Caco-2 (cell line): Measurements from ENCODE around the gene CFAP251. TPM values are rescaled to one million over a fixed set of nuclear protein-coding genes. Genes with fewer than 3 reads are reported as not detected.
A peak's percentile ranks its signal among the peaks of the same experiment; 100 is the strongest.

Experiments used
- BruUV-seq: library from RNA; stranded (reverse); fragments of 400-500 nt; replicated peaks from 2 replicates; lab custom pipeline; 2021; lab: Mats Ljungman, UMichigan
- CTCF ChIA-PET: fragments of 300-600 bp; sonication (Branson Sonifier 250); formaldehyde crosslinking; loops from one replicate; lab custom pipeline; 2022; ENCODE audit warnings: antibody characterized with exemption; lab: Charles Lee
- POLR2A ChIA-PET: fragments of 300-600 bp; sonication (Branson Sonifier 250); formaldehyde crosslinking; loops from one replicate; lab custom pipeline; 2022; ENCODE audit warnings: antibody characterized with exemption; lab: Charles Lee
- DNase-seq, 2 experiments: peaks; one replicate each; pipeline versions ENCODE4 v3.0.0 to v3.0.0-alpha.2; 2020 to 2022
- H3K27me3 ChIP-seq: replicated peaks from 2 replicates; pipeline ENCODE4 v1.6.0; 2011; ENCODE audit warnings: low read length; ENCODE audit not compliant: control insufficient read depth, insufficient read depth
- H3K36me3 ChIP-seq: 2 replicates; pipeline ENCODE4 v1.5.1; 2011; ENCODE audit warnings: low read length; ENCODE audit not compliant: control insufficient read depth, insufficient read depth
- H3K4me1 ChIP-seq: fragments of 250-450 bp; sonication (Bioruptor Pico); 2 replicates; pipeline ENCODE4 v1.5.1; 2020; ENCODE audit warnings: mild to moderate bottlenecking
- H3K4me3 ChIP-seq: 2 replicates; pipeline ENCODE4 v1.5.1; 2011; ENCODE audit warnings: low read depth, mild to moderate bottlenecking, control low read depth, low read length
- H3K9me3 ChIP-seq: fragments of 250-450 bp; sonication (Bioruptor Pico); 2 replicates; pipeline ENCODE4 v1.5.1; 2020; ENCODE audit warnings: mild to moderate bottlenecking, moderate library complexity
- H3K27ac Mint-ChIP-seq: one replicate; pipeline ENCODE4 v1.8.0; 2022; ENCODE audit warnings: mixed read lengths; ENCODE audit not compliant: unreplicated experiment
- H3K27me3 Mint-ChIP-seq: one replicate; pipeline ENCODE4 v1.8.0; 2022; ENCODE audit warnings: mixed read lengths; ENCODE audit not compliant: insufficient read depth, unreplicated experiment
- H3K36me3 Mint-ChIP-seq: one replicate; pipeline ENCODE4 v1.8.0; 2022; ENCODE audit warnings: mild to moderate bottlenecking, mixed read lengths; ENCODE audit not compliant: insufficient read depth, unreplicated experiment
- H3K4me1 Mint-ChIP-seq: one replicate; pipeline ENCODE4 v1.8.0; 2022; ENCODE audit warnings: low read depth, mixed read lengths; ENCODE audit not compliant: unreplicated experiment
- H3K4me3 Mint-ChIP-seq: one replicate; pipeline ENCODE4 v1.8.0; 2022; ENCODE audit warnings: mild to moderate bottlenecking, moderate library complexity, mixed read lengths; ENCODE audit not compliant: unreplicated experiment
- H3K9me3 Mint-ChIP-seq: one replicate; pipeline ENCODE4 v1.8.0; 2022; ENCODE audit warnings: mixed read lengths; ENCODE audit not compliant: unreplicated experiment
- intact Hi-C: fragments of 100-400 bp; cut with micrococcal nuclease; formaldehyde crosslinking; loops from one replicate; pipeline ENCODE4 v1.10.0; 2022; ENCODE audit not compliant: unreplicated experiment
- total RNA-seq: library from RNA; stranded (reverse); gene quantifications from 2 replicates; pipeline ENCODE4 v1.2.3, GENCODE V29; 2022
- TF ChIP-seq, protein P1 (sequence below), 2 experiments: fragments of 200-600 bp in 1 of 2; IDR thresholded peaks; 1 replicate in 1 of 2; 2 replicates in 1 of 2; pipeline versions ENCODE4 v1.5.1 to v1.8.0; 2011 to 2022; ENCODE audit warnings: antibody characterized with exemption in 1 of 2, control low read depth in 1 of 2, inconsistent platforms in 1 of 2, low read depth in 1 of 2, low read length in 1 of 2, mild to moderate bottlenecking in 1 of 2, moderate library complexity in 1 of 2; ENCODE audit not compliant: insufficient read depth in 1 of 2, severe bottlenecking in 1 of 2, unreplicated experiment in 1 of 2

CFAP251 gene
- total RNA-seq, 1 experiment from 2014 or later: 1.2 TPM

GRCh38 chr12:121953695-121954094, 35.3 kb downstream of the CFAP251 start:
- H3K36me3 ChIP-seq: no peaks in the 10 kb centered on the region
- H3K4me1 Mint-ChIP-seq: no peaks in the 10 kb centered on the region
- no peaks in the 10 kb centered on the region for H3K27me3 Mint-ChIP-seq
- no peaks in the 10 kb centered on the region for H3K4me1 ChIP-seq
- no peaks in the 10 kb centered on the region for H3K9me3 ChIP-seq
- no peaks in the 10 kb centered on the region for H3K9me3 Mint-ChIP-seq
- intact Hi-C loops: loop anchor here (10.0 kb wide), 1 partner anchor 61 kb away; no protein-coding TSS in a partner anchor
- DNase-seq: no peak
- H3K27ac Mint-ChIP-seq: no peak overlapping the region
- TF ChIP-seq, protein P1, sequence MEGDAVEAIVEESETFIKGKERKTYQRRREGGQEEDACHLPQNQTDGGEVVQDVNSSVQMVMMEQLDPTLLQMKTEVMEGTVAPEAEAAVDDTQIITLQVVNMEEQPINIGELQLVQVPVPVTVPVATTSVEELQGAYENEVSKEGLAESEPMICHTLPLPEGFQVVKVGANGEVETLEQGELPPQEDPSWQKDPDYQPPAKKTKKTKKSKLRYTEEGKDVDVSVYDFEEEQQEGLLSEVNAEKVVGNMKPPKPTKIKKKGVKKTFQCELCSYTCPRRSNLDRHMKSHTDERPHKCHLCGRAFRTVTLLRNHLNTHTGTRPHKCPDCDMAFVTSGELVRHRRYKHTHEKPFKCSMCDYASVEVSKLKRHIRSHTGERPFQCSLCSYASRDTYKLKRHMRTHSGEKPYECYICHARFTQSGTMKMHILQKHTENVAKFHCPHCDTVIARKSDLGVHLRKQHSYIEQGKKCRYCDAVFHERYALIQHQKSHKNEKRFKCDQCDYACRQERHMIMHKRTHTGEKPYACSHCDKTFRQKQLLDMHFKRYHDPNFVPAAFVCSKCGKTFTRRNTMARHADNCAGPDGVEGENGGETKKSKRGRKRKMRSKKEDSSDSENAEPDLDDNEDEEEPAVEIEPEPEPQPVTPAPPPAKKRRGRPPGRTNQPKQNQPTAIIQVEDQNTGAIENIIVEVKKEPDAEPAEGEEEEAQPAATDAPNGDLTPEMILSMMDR (IDR thresholded peaks at IDR 0.05; ENCODE audit: insufficient read depth in 1 of 2, low read depth in 1 of 2, low read length in 1 of 2, severe bottlenecking in 1 of 2, unreplicated experiment in 1 of 2): no peak
- H3K27me3 ChIP-seq: no peaks in the 10 kb centered on the region
- ChIA-PET CTCF (no interaction called here), POLR2A (no interaction called here)
- H3K4me3 ChIP-seq: no peak overlapping the region
- no peaks in the 10 kb centered on the region for H3K36me3 Mint-ChIP-seq
- no TSS peak for BruUV-seq
- no peak overlapping the region for H3K4me3 Mint-ChIP-seq

GRCh38 chr12:121955258-121956237, 37.2 kb downstream of the CFAP251 start:
- no peak overlapping the region for H3K27ac Mint-ChIP-seq
- intact Hi-C loops: loop anchor here (10.0 kb wide), 1 partner anchor 59 kb away; no protein-coding TSS in a partner anchor
- TF ChIP-seq, protein P1 (IDR thresholded peaks at IDR 0.05; ENCODE audit: insufficient read depth in 1 of 2, low read depth in 1 of 2, low read length in 1 of 2, severe bottlenecking in 1 of 2, unreplicated experiment in 1 of 2): peak; percentile 57
- H3K4me1 ChIP-seq: no peaks in the 10 kb centered on the region
- no peak overlapping the region for H3K4me3 Mint-ChIP-seq
- H3K27me3 Mint-ChIP-seq: no peaks in the 10 kb centered on the region
- no peaks in the 10 kb centered on the region for H3K4me1 Mint-ChIP-seq
- ChIA-PET CTCF (no interaction called here), POLR2A (no interaction called here)
- BruUV-seq: no TSS peak
- peak in 1 of 2 experiments; percentile 22 for DNase-seq
- H3K4me3 ChIP-seq: no peak overlapping the region
- H3K9me3 Mint-ChIP-seq: no peaks in the 10 kb centered on the region
- H3K9me3 ChIP-seq: no peaks in the 10 kb centered on the region
- H3K27me3 ChIP-seq: no peaks in the 10 kb centered on the region
- H3K36me3 ChIP-seq: no peaks in the 10 kb centered on the region
- H3K36me3 Mint-ChIP-seq: no peaks in the 10 kb centered on the region

GRCh38 chr12:121957861-121958515, 39.6 kb downstream of the CFAP251 start:
- H3K27me3 Mint-ChIP-seq: no peaks in the 10 kb centered on the region
- Histone ChIP-seq H3K36me3 (no peaks in the 10 kb centered on the region), H3K4me3 (no peak overlapping the region), H3K9me3 (no peaks in the 10 kb centered on the region), H3K27me3 (no peaks in the 10 kb centered on the region), H3K4me1 (no peaks in the 10 kb centered on the region)
- no peak for DNase-seq
- intact Hi-C loops: loop anchor here (10.0 kb wide), 1 partner anchor 57 kb away; no protein-coding TSS in a partner anchor
- no peak overlapping the region for H3K4me3 Mint-ChIP-seq
- TF ChIP-seq, protein P1 (IDR thresholded peaks at IDR 0.05; ENCODE audit: insufficient read depth in 1 of 2, low read depth in 1 of 2, low read length in 1 of 2, severe bottlenecking in 1 of 2, unreplicated experiment in 1 of 2): no peak
- H3K4me1 Mint-ChIP-seq: peaks cover 6% of the 10 kb centered on the region
- no peak overlapping the region for H3K27ac Mint-ChIP-seq
- CTCF ChIA-PET: no interaction called here
- H3K9me3 Mint-ChIP-seq: no peaks in the 10 kb centered on the region
- POLR2A ChIA-PET: no interaction called here
- BruUV-seq: no TSS peak
- H3K36me3 Mint-ChIP-seq: no peaks in the 10 kb centered on the region
